Stimulated activated CD4-positive, alpha-beta T cell treated with anti-CD3 and anti-CD28 coated beads, Interleukin-4, amount 100 ng/mL, for 48 hours (primary cell): Measurements from ENCODE around the gene OSBPL1A.

Experiments used
- DNase-seq, 2 donors: peaks; one replicate each; pipeline ENCODE4 v3.0.0-alpha.2; 2020; ENCODE audit warnings: low read depth in 2 of 2

OSBPL1A gene

GRCh38 chr18:24219561-24220317 lies 177.9 kb downstream of the OSBPL1A start:
- DNase-seq, result no peak

GRCh38 chr18:24214913-24215312 lies 182.7 kb downstream of the OSBPL1A start:
- no peak for DNase-seq

- no peak for DNase-seq
These were observed 183.5 kb downstream of the OSBPL1A start for GRCh38 chr18:24214144-24214543.

GRCh38 chr18:24212939-24213338 lies 184.7 kb downstream of the OSBPL1A start:
- DNase-seq, result no peak

- no peak for DNase-seq
These were observed 188.1 kb downstream of the OSBPL1A start for GRCh38 chr18:24209558-24209957.

GRCh38 chr18:24208270-24209035 lies 189.2 kb downstream of the OSBPL1A start:
- DNase-seq, result no peak

- DNase-seq, result no peak
These were observed 192.7 kb downstream of the OSBPL1A start for GRCh38 chr18:24204904-24205303.

- no peak for DNase-seq
These were observed 195.6 kb downstream of the OSBPL1A start for GRCh38 chr18:24201699-24202687.

GRCh38 chr18:24200494-24201290 lies 196.9 kb downstream of the OSBPL1A start:
- no peak for DNase-seq

- no peak for DNase-seq
These were observed 198.2 kb downstream of the OSBPL1A start for GRCh38 chr18:24199372-24199962.

GRCh38 chr18:24198461-24198860 lies 199.2 kb downstream of the OSBPL1A start:
- no peak for DNase-seq

- no peak for DNase-seq
These were observed 200.2 kb downstream of the OSBPL1A start for GRCh38 chr18:24197412-24197811.

- DNase-seq, result no peak
These were observed 200.9 kb downstream of the OSBPL1A start for GRCh38 chr18:24196764-24197163.

- no peak for DNase-seq
These were observed 202.1 kb downstream of the OSBPL1A start for GRCh38 chr18:24195296-24196053.

GRCh38 chr18:24190590-24190989 lies 207.0 kb downstream of the OSBPL1A start:
- no peak for DNase-seq

- DNase-seq, result no peak
These were observed 207.8 kb downstream of the OSBPL1A start for GRCh38 chr18:24189664-24190346.

- DNase-seq, result no peak
These were observed 208.6 kb downstream of the OSBPL1A start for GRCh38 chr18:24189007-24189528.

GRCh38 chr18:24188120-24188519 lies 209.5 kb downstream of the OSBPL1A start:
- DNase-seq, result no peak

- no peak for DNase-seq
These were observed 209.9 kb downstream of the OSBPL1A start for GRCh38 chr18:24187689-24188088.
